GM04504 (cell line): ENCODE measurements around the gene INO80C.

Experiments
- DNase-seq: peaks from one replicate; pipeline ENCODE4 v3.0.0-alpha.2; 2012; ENCODE audit warnings: low read depth

The INO80C gene

GRCh38 chr18:35426786-35427185 lies 71.0 kb downstream of the INO80C start:
- DNase-seq = no peak

GRCh38 chr18:35424356-35424755 lies 73.4 kb downstream of the INO80C start:
- no peak for DNase-seq

- DNase-seq = no peak
Measured at GRCh38 chr18:35422237-35422636, 75.5 kb downstream of the INO80C start.

GRCh38 chr18:35418610-35419009 lies 79.2 kb downstream of the INO80C start:
- DNase-seq = no peak
